Neural progenitor cell (in vitro differentiated cells): ENCODE data around the gene BUD31.
A peak's percentile ranks its signal among the peaks of the same experiment; 100 is the strongest.

Experiments used
- EZH2 ChIP-seq: fragments of 200-600 bp; sonication (generic); IDR thresholded peaks from 2 replicates; pipeline ENCODE4 v1.6.1; 2017; ENCODE audit warnings: antibody characterized with exemption, mild to moderate bottlenecking, moderate library complexity
- EZH2phosphoT487 ChIP-seq: fragments of 200-600 bp; sonication (generic); IDR thresholded peaks from 2 replicates; pipeline ENCODE4 v1.6.1; 2017; ENCODE audit warnings: antibody characterized with exemption
- TF ChIP-seq, protein P1 (sequence below): fragments of 200-600 bp; sonication (generic); IDR thresholded peaks from 2 replicates; pipeline ENCODE4 v1.5.1; 2017; ENCODE audit warnings: antibody characterized with exemption, mild to moderate bottlenecking

DNA sequence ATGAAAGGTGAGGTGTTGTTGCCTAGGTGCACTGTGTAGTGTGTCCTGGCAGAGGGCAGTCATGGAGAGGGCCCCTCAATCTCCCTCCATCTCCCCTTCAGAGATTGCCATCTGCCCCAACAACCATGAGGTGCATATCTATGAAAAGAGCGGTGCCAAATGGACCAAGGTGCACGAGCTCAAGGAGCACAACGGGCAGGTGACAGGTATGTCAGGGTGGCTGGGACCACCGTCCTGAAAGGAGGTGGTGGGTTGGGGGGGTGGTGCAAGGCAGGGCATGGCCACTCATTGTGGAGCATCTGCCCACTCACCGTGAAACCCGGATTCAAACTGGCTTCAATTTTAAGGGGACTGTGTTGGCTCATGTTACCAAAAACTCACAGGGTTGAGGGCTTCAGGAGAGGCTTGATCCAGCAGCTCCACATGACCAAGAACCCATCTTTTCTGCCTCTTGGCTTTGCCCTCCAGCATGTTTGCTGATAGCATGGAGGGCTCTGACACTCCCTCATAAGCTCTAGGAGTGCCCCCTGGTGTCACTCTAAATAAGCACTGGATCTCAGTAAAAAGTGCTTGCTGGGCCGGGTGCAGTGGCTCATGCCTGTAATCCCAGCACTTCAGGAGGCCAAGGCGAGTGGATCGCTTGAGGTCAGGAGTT lies 22.1 kb upstream of the BUD31 start:
- TF ChIP-seq, protein P1, sequence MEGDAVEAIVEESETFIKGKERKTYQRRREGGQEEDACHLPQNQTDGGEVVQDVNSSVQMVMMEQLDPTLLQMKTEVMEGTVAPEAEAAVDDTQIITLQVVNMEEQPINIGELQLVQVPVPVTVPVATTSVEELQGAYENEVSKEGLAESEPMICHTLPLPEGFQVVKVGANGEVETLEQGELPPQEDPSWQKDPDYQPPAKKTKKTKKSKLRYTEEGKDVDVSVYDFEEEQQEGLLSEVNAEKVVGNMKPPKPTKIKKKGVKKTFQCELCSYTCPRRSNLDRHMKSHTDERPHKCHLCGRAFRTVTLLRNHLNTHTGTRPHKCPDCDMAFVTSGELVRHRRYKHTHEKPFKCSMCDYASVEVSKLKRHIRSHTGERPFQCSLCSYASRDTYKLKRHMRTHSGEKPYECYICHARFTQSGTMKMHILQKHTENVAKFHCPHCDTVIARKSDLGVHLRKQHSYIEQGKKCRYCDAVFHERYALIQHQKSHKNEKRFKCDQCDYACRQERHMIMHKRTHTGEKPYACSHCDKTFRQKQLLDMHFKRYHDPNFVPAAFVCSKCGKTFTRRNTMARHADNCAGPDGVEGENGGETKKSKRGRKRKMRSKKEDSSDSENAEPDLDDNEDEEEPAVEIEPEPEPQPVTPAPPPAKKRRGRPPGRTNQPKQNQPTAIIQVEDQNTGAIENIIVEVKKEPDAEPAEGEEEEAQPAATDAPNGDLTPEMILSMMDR = peak; percentile 19
- TF ChIP-seq EZH2 = no peak
- no peak for TF ChIP-seq EZH2phosphoT487
